GM12874 (cell line): Measurements from ENCODE around the gene PIP5KL1.

ENCODE experiments used
- TF ChIP-seq, protein P1 (sequence below): IDR thresholded peaks from 2 replicates; pipeline ENCODE4 v1.5.1; 2011; ENCODE audit warnings: low read depth, mild to moderate bottlenecking, control low read depth, low read length, moderate library complexity; ENCODE audit not compliant: insufficient read depth

PIP5KL1 gene

DNA sequence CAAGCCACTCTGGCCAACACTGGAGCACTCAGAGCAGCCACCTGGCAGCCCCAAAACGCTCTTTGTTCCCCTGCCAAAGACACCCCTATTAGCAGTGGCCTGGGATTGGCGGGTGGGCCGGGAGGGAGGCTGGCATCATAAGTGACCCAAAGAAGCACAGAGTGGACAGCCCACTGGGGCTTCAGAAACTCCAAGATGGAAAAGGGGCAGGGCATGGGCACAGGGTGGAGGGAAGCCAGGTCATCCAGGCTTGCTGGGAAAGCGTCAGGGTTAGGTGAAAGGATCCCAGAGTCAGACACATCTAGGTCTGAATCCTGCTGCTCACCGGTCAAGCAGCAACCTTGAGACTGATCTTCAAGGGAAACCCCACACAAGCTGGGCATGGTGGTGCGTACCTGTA lies 35.4 kb upstream of the PIP5KL1 start:
- TF ChIP-seq, protein P1, sequence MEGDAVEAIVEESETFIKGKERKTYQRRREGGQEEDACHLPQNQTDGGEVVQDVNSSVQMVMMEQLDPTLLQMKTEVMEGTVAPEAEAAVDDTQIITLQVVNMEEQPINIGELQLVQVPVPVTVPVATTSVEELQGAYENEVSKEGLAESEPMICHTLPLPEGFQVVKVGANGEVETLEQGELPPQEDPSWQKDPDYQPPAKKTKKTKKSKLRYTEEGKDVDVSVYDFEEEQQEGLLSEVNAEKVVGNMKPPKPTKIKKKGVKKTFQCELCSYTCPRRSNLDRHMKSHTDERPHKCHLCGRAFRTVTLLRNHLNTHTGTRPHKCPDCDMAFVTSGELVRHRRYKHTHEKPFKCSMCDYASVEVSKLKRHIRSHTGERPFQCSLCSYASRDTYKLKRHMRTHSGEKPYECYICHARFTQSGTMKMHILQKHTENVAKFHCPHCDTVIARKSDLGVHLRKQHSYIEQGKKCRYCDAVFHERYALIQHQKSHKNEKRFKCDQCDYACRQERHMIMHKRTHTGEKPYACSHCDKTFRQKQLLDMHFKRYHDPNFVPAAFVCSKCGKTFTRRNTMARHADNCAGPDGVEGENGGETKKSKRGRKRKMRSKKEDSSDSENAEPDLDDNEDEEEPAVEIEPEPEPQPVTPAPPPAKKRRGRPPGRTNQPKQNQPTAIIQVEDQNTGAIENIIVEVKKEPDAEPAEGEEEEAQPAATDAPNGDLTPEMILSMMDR: no peak

DNA sequence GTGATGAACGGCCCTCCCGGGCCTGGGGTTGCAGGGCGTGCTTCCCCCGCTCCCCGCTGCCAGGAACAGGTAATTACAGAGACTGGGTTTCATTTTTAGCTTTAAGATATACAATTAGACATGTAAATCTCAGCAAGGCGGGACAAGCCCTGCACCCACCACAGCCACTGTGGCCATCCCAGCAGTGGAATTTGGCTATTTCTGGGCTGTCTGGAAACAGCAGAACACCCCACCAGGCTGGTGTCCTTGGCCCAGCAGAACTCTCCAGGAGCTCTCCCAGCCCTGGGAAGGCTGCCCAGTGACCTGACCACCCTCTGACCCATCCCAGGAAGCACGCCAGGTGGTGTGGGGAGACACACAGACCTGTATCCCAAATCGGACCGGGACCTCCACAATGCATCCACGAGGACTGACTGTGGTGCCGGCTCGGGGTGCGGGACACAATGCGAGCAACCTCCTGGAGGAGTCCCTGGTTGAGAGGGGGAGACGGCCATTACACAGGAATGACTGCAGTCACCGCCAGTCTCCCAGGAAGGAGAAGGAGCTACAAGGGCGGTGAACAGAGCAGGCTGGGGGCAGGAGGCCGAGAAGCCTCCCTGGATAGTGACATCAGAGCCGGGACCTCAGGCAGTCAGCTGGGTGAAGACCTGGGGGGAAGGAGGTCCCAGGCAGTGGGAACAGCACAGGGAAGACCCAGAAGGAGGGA lies 32.9 kb upstream of the PIP5KL1 start:
- TF ChIP-seq, protein P1: no peak

DNA sequence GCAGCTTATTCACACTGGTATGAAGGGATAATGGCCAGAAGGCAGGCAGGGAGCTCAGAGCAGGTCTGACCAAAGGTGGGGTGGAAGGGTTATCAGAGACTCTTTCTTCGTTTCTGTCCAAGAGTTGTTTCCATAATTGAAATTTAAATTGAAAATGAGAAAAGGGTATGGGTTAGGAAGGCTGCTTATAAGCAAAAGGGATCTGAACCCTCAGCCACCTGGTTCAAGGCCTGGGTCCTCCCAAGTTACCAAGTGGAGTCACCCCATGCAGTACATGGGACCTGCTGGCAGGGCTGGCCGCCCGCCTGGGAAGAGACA lies 32.4 kb upstream of the PIP5KL1 start:
- TF ChIP-seq, protein P1: no peak

DNA sequence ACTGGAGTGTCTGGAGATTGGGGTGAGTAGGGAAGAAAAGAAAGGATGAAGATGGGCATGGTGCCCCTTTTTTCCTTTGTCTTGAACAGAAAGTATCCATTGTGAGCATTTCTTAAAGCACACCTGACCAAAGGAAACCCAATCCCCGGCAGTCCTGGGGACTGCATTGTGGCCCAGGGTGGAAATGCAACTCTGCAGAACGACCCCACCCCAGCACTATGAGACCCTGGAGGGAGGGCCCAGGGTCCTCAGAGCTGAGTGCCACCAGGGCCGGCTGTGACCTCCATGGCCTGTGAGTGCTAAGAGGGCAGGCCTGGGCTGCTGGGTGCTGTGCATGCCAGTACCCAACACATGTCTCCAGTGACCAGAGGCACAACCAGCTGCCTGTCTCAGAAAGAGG lies 31.7 kb upstream of the PIP5KL1 start:
- TF ChIP-seq, protein P1: no peak

DNA sequence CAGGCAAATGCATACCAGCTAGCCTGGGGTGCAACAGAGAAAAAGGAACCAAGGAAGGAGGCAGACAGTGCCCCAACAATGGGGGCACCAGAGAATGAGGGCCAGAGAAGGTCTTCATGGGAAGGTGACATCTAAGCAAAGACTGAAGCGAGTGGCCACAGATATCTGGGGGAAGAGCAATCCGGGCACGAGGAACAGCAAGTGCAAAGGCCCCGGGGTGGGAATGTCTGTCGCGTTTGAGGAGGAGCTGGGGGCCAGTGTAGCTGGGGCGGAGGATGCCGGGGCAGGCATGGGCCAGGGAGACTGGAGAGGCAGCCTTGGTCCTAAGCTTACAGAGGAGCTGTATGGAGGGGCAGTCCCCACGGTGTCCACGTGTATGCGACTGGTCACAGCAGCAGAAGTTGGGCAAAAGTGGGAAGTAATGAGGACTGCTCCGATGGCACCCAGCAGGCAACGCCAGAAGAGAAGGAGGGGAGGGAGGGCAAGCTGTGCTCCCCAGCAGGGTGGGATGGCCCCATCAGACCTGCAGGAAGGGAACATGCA lies 31.1 kb upstream of the PIP5KL1 start:
- TF ChIP-seq, protein P1: no peak

DNA sequence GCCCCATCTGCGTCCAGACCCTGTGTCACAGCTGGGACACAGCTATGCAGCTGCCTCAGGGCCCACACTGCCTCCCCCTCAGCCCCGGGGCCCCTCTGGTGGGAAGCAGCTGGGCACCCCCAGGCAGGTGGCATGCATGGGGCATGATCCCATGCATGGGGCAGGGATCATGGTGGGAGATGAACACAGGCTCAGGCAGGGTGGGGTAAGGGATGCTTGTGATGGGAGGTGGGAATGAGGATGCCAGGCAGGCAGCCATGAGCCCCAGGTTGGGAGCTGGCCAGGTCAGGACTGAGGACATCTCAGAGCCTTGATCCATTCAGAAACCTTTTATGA lies 30.5 kb upstream of the PIP5KL1 start:
- TF ChIP-seq, protein P1: no peak

DNA sequence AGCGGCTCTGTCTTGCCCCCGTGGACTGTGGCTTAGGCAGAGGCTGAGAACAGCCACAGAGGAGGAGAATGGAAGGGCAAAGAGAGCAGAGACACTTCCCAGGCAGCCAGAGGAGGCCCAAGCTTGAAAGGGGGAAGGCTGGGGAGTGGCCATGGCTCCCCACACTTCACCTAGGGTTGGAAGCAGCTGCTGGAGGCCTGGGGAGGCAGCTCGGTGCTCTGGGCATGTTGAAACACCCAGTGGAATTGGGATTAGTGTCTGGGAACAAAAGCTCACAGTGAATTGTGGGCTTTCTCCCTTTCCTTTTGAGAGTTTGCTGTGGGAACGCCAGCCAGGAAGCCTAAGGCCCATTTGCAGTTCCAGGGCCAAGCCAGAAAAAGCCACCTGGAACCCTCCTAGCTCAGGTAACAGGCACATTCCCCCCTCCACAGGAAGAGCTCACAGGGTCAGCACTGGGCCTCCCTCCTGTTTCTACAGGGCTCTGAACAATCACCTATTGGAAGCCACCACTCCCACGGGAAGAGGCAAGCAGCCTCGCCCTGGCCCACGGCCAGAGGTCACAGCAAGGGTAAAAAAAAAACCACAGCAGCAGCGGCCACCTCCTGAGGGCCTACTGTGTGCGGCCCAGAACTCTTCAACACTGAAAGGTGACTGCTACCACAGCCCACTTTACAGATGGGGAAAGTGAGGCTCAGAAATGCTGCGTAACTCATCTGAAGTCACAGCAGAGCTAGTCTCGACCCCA lies 30.0 kb upstream of the PIP5KL1 start:
- TF ChIP-seq, protein P1: no peak
